GM15510 (cell line): ENCODE measurements around the gene MAP2K5.

Experiments used
- POLR2A ChIP-seq: IDR thresholded peaks from 3 replicates; pipeline ENCODE4 v1.6.1; 2011; ENCODE audit warnings: borderline replicate concordance; ENCODE audit not compliant: insufficient read length; ENCODE audit errors: extremely low read depth

The MAP2K5 gene

DNA sequence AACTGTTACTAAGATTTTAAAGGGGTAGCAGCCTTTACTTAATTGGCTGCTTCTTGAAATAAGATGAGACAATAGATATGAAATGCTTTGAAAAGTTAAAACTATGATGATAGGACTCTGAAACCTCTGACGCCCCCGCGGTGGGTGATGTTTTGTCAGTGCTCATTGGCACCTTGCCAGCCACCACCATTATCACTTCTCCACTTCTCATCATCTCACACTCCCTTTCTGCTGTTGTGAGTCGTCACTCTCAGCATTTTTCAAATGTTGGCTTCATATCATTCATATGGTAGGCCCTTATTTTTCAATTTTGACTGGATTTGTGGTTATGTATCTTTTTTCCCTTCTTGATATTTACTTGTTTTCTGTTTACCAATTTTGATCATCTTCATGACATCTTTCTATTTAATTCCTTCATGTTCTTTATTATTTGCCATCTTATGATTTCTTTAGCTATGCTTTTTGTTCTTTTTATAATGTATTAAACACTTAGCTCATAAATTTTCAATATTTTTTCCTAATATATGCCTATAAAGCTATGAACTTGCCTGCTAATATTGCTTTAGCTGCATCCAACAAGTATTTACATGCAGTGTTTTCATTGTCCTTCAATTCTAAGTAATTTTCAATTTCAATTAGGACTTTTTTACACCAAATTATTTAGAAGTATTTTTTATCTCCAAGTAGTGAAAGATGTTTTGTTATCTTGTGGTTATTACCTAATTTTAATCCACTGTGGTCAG lies 252.5 kb downstream of the MAP2K5 start:
- no peak for TF ChIP-seq POLR2A

DNA sequence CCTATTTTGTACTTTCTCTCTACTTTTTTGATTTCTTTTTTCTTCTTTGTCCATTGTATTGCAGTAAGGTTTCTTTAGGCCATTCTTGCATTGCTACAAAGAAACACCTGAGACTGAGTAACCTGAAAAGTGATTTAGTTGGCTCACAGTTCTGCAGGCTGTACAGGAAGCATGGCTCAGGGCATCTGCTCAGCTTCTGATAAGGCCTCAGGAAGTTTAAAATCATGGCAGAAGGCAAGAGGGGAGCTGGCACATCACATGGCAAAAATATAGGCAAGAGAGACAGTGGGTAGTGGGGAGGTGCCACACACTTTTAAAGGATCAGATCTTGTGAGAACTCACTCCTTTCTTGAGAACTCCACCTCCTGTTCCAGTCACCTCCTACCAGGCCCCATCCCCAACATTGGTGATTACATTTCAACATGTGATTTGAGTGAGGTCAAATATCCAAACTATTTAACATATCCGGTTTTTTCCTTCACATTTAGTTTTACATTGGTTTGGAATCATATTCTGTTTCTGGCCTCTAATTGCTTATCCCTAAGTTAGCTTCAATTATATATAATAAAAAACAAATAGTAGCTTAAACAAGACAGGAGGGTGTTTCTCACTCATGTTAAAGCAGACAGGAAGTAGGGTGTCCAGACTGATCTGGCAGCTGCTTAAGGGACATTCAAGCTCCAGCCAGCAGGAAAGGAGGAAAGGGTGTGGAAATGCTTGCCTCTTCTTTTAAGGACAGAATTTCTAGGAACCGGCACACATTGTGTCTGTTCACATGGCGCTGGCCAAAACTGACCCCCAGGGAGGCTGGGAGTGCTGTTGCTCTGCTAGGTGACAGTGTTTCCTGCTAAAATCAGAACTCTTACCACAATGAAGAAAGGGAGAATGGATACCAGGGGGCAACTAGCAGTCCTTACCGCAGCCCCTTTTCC lies 254.0 kb downstream of the MAP2K5 start:
- TF ChIP-seq POLR2A: no peak

DNA sequence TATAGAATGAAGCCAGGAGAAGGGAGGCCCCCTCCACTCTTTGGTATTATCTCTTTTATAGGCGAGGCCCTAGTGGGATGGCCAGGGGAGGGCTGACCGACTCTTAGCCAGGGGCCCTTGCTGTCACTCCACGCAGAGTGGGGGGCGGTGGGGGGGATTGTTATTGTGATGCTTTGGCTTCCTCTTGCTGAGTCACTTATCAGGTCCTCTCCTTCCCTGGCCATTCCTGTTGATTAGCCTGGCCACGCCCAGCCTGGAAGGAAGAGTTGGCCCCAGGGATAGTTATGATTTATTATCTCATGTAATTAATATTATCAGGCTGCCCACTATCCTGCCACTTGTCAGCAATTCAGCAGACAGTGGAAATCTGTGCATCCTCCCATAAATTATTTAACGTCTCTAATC lies 257.3 kb downstream of the MAP2K5 start:
- no peak for TF ChIP-seq POLR2A

DNA sequence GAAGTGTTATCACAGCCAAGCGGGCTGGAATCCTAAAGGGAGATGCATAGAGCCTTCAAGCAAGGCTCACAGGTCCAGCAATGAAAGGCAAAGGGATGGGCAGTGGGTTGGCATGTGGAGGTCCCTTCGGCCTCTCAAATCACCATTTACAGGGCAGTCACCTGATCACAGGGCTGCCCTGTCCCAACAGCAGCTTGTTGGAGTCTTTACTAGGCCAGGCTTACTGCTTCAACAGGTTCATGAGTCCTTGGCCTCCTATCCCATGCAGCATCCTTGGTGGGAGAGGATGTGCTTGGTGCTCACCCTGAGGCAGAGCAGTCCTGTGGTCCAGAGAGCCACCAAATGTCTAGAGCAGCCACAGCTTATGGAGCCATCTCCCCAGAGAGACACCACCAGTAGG lies 258.6 kb downstream of the MAP2K5 start:
- TF ChIP-seq POLR2A: no peak

DNA sequence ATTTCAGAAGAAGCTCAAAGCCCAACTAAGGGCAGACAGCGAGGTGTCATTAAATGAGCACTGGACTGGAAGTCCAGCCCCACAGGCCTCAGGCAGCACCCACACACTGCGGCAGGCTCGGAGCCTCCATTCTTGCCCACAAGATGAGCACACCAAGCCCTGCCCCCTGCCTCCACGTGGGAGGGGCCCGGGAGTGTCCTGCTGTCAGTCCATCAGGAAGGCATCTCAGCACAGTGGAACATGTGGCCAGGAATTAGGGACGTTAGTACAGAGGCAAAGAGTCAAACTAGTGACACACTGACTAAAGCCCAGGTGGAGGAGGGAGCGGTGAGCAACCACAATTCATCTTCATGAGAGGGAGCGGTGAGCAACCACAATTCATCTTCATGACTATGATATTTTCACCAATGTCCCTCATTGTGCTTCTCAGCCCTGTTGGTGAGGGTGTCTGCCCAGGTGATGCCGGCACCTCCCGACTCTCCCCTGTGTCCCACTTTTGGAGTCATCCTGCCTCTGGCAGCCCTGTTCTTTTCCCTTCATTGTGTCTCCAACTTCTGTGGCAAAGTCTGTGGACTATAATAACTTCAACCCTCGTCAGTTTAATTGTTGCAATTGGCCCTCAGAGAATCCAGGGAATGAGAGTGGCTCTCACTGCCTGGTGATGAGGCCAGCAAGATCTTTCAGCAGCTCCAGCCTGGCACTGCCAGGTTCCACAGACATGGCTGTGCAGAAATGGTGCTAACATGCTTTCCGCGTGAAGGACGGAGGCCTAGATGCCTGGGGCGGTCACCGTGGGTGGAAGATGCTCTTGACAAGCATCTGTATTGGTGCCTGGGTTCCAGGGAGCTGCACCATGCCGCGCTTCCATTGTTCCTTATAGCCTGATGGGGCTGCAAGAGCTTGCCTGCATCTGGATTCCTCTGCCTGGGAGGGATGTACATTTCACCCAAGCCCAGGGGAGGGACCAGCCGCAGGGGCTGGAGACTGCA lies 259.7 kb downstream of the MAP2K5 start:
- TF ChIP-seq POLR2A: no peak

DNA sequence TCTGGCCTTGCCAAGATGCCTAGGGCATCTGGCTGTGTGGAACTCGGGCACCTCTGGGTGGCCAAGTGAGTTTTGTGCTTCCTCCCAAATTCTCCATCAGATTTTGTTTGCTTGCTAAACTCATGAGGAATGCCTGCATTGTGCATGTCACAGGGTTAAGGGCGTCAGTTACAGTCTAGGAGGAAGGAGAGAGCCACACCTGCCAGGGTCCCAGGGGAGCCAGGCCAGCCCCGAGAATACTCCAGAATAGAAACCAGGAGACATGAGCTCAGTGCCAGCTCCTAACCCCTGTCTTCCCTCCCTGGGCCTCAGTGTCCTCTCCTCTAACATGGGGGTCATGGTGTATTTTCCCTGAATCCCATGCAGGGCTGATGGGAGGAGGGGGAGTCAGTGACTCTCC lies 260.8 kb downstream of the MAP2K5 start:
- no peak for TF ChIP-seq POLR2A

DNA sequence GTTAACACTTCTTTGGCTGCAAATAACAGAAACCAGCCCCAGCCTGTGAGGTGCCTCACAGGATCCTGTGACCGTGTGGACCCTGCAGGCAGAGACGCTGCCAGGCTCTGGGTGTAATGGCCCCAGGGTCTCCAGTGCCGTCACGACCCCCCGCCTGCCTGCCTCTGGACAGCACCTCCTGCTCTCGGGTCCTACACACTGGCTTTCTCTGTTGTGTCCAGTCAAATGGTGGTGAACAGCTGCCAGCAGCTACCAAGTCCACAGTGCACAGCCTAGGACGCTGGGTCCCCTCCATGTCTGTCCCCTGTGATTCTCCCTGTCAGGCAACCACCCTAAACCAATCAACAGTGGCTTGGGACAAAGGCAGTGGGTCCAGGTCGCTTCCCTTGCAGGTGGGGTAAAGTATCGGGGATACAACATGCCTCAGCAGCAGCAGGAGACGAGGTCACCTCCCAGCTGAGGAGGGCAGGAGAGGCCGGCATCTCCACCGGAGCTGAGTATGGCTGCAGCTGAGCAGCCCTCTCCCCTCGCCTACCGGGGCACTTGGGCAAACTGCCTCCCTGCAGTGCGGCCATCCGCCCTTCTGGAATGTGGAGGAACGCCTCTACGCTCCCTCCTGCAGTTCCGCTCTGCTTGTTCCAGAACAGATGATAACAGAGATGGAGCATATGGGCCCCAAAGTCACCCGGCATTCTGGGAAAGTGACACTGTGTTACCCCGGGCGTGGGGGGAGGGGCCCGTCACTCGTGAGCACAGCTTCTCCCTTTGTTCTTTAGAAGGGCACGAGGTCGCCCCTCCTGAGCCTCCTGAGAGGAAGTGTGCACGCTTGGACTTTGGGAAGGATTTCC lies 261.7 kb downstream of the MAP2K5 start:
- no peak for TF ChIP-seq POLR2A

DNA sequence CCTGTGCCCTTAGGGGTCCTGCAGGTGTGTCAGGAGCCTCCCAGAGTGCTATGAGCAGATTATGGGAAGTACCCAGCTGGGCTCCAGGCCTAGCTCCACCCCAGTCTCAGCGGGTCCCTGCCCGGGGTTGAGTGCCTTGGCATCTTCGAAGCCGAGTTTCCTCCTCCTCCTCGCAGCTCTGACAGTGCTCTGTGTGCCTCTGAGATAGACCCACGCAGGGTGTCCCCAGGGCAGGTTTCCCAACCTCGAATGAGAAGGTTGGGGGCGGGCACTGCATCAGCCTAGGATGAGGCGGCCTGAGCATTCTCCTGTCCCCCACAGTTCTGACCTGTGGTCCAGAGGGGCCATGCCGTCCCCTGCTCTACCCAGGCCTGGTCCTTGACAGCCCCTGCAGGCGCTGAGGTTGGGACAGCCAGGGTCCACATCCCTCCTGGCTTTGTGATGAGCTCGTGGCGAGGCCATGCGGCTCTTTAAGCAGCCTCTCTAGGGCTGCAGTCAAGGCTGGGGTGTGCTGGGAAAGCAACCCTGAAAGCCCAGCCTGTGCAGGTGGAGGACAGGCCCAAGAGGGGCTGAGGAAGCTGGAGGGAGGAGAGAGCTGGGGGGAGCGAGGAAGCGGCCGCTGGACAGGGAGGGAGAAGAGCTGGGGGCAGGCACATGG lies 262.6 kb downstream of the MAP2K5 start:
- TF ChIP-seq POLR2A: no peak

DNA sequence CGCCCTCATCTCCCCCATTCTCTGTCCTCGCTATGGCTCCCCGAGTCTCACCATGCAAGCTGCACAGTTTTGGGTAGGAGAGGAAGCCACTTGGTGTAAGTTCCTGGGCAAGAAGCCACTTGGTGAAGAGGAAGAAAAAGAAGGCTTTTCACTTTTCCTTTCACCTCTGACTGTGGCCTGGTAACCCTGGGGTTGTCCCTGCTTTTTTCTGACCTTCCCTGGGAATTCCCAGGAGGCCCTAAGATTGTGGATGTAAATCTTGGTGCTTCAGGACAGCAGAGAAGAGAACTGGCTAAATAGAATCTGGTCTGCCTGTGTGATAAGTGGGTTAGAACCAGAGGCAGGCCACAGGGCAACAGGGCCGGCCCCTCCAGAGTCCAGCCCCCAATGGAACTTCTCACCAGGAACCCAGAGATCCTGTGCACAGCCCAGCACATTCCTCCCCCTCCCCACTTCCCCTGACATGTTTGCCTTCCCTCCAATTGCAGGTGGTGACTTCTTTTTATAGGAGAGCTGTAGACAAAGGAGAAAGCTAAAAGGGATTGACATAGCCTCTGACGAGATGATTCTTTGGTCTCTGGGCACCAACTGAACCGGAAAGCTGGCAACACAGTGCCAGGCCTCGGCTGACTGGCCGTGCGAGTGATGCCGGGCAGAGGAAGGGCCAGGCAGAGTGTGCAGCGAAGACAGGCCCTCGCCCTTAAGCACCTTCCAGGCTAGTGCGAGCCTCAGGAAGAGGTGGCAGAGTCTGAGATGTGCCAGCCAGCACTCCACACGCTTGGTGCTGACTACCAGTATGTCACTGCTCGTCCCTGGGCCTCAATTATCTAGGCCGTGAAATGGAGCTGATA lies 263.4 kb downstream of the MAP2K5 start:
- no peak for TF ChIP-seq POLR2A

DNA sequence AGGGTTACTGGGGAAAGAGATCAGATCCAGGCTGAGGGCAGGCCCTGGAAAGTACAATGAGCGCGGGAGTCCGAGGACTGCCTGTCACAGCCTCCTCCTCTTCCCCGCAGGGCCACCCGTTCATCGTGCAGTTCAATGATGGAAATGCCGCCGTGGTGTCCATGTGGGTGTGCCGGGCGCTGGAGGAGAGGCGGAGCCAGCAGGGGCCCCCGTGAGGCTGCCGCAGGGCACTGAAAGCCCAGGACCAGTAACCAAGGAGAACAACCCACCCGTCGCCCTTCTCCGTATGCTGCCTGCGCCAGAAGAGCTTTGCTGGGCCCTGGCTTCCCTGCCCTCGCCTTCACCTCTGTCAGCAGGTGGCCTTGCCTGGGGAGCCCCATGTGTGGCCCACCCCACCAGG lies 264.0 kb downstream of the MAP2K5 start:
- no peak for TF ChIP-seq POLR2A

DNA sequence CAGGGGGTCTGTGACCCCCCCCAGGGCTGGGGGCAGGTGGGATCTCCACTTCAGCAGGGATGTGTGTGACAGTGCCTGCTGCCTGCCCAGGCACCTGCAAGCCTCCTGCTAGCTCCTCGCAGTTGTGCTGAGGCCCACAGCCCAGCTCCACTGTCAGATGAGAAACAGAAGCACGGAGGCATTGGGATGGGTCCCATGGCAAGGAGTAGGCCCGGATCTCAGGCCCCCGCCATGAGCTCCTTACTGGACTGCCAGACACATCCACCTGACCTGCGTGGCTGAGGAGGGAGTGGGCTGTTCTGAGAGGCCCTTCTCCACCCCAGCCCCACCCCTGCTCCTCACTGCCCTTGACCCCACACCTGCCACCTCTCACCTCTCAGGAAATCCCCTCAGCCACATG lies 264.6 kb downstream of the MAP2K5 start:
- TF ChIP-seq POLR2A: no peak

DNA sequence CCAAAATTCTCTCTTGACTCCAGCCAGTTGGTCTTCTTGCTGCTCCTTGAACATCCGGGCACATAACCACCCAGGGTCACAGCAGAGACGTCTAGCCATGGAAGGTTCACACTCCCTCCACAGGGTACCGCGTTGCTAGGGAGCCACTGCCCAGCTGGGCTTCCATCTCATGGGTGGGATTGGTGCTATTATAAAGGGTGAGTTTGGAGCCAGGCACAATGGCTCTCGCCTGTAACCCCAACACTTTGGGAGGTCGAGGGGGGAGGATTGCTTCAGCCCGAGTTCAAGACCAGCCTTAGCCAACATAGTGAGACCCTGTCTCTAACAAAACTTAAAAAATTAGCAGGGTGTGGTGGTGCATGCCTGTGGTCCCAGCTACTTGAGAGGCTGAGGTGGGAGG lies 265.3 kb downstream of the MAP2K5 start:
- no peak for TF ChIP-seq POLR2A
